Measurements from ENCODE around the gene ATG7.
"Not testable (repeated sequence)": the region's sequence is repeated elsewhere in the genome, so short reads cannot be mapped to it uniquely, and the experiment has no call there.

Gene ATG7

GRCh38 chr3:11457135-11457534 lies 184.9 kb downstream of the ATG7 start:
- Histone ChIP-seq H3K4me3 (replicated peaks; ENCODE audit: insufficient read depth, low read length) (no peak overlapping the region), H3K27me3 (ENCODE audit: insufficient read depth, poor library complexity, severe bottlenecking) (no peaks in the 10 kb centered on the region), H3K27ac (replicated peaks) (no peak overlapping the region)
- TF ChIP-seq REST (IDR thresholded peaks at IDR 0.05; ENCODE audit: insufficient replicate concordance, low read depth): no peak
- TF ChIP-seq CTCF (IDR thresholded peaks at IDR 0.05; ENCODE audit: insufficient read depth, low read length): no peak
- TF ChIP-seq POLR2AphosphoS5 (IDR thresholded peaks at IDR 0.05; ENCODE audit: low read depth): no peak
- no peak for TF ChIP-seq SPI1 (IDR thresholded peaks at IDR 0.05; ENCODE audit: borderline replicate concordance, low read depth)
- no peak for TF ChIP-seq GABPA (IDR thresholded peaks at IDR 0.05; ENCODE audit: low read depth)
- peak in 1 of 2 experiments; percentile 28 for DNase-seq (ENCODE audit: low read depth in 1 of 2, low spot score in 1 of 2)

- no peaks in the 10 kb centered on the region for H3K27me3 ChIP-seq (ENCODE audit: insufficient read depth, poor library complexity, severe bottlenecking)
- H3K4me3 ChIP-seq (replicated peaks; ENCODE audit: insufficient read depth, low read length): no peak overlapping the region
- no peak overlapping the region for H3K27ac ChIP-seq (replicated peaks)
- TF ChIP-seq CTCF (IDR thresholded peaks at IDR 0.05; ENCODE audit: insufficient read depth, low read length) (no peak), GABPA (IDR thresholded peaks at IDR 0.05; ENCODE audit: low read depth) (no peak), POLR2AphosphoS5 (IDR thresholded peaks at IDR 0.05; ENCODE audit: low read depth) (no peak), REST (IDR thresholded peaks at IDR 0.05; ENCODE audit: insufficient replicate concordance, low read depth) (no peak), SPI1 (IDR thresholded peaks at IDR 0.05; ENCODE audit: borderline replicate concordance, low read depth) (no peak)
- no peak for DNase-seq (ENCODE audit: low read depth in 1 of 2, low spot score in 1 of 2)
Measured at GRCh38 chr3:11459186-11459824, 187.1 kb downstream of the ATG7 start.

- H3K27ac ChIP-seq (replicated peaks): no peak overlapping the region
- no peak overlapping the region for H3K4me3 ChIP-seq (replicated peaks; ENCODE audit: insufficient read depth, low read length)
- no peaks in the 10 kb centered on the region for H3K27me3 ChIP-seq (ENCODE audit: insufficient read depth, poor library complexity, severe bottlenecking)
- TF ChIP-seq CTCF (IDR thresholded peaks at IDR 0.05; ENCODE audit: insufficient read depth, low read length) (no peak), SPI1 (IDR thresholded peaks at IDR 0.05; ENCODE audit: borderline replicate concordance, low read depth) (no peak), REST (IDR thresholded peaks at IDR 0.05; ENCODE audit: insufficient replicate concordance, low read depth) (no peak), GABPA (IDR thresholded peaks at IDR 0.05; ENCODE audit: low read depth) (no peak), POLR2AphosphoS5 (IDR thresholded peaks at IDR 0.05; ENCODE audit: low read depth) (no peak)
- DNase-seq (ENCODE audit: low read depth in 1 of 2, low spot score in 1 of 2): no peak
Measured at GRCh38 chr3:11461226-11461625, 189.0 kb downstream of the ATG7 start.

GRCh38 chr3:11462673-11463072 lies 190.5 kb downstream of the ATG7 start:
- H3K4me3 ChIP-seq (replicated peaks; ENCODE audit: insufficient read depth, low read length): not testable (repeated sequence)

More at GRCh38 chr3:11462673-11463072, 190.5 kb downstream of the ATG7 start:
- DNase-seq (ENCODE audit: low read depth in 1 of 2, low spot score in 1 of 2); H3K27me3 ChIP-seq (ENCODE audit: insufficient read depth, poor library complexity, severe bottlenecking); H3K27ac ChIP-seq (replicated peaks): not testable (repeated sequence)

Data from HL-60 (cell line).